Erythroblast (primary cell): Measurements from ENCODE around the gene DTX4.

Experiments
- DNase-seq, 2 experiments: peaks; one replicate each; lab custom pipeline; 2025; lab: John Stamatoyannopoulos, UW
- GATA1 ChIP-seq: IDR thresholded peaks from 2 replicates; pipeline ENCODE4 v1.6.1; 2011; ENCODE audit warnings: low read depth, mild to moderate bottlenecking, control low read depth, low read length, moderate library complexity
- POLR2A ChIP-seq: IDR thresholded peaks from 2 replicates; pipeline ENCODE4 v1.6.1; 2011; ENCODE audit warnings: mild to moderate bottlenecking, low read length

Gene DTX4

DNA sequence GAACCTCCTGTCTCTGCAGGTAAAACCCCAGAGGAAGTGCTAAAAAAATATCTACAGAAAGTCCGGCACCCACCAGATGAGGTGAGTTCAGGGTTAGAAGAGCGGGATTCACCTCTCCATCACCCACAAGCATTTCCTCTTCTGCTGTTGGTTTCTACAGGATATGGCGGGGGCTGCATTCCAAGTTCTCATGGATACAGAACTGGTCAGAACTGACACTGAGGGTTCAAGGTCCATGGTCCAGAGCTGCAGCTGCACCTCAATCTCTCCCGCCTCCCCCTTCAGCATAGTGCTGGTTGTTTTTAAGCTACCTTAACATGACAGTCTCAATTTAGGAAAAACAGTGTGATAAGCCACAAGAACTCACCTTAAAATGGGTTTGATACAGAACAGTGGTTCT, 19.2 kb downstream of the DTX4 start:
- no peak for TF ChIP-seq GATA1
- TF ChIP-seq POLR2A = no peak
- DNase-seq = no peak

DNA sequence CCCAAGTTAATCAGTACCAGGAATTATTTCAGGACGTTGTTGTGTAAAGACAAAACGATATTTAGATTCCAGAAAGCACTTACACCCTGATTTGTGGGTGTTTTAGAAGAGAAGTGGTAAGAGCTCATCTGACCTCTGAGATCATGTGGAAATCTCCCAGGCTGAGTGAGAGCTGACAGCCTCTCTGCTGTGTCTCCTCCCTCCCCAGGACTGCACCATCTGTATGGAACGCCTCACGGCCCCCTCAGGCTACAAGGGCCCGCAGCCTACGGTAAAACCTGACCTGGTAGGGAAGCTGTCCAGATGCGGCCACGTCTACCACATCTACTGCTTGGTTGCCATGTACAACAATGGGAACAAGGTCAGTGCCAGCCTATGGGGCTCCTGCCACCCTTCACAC, 20.0 kb downstream of the DTX4 start:
- no peak for DNase-seq
- TF ChIP-seq GATA1 (no peak), POLR2A (no peak)

DNA sequence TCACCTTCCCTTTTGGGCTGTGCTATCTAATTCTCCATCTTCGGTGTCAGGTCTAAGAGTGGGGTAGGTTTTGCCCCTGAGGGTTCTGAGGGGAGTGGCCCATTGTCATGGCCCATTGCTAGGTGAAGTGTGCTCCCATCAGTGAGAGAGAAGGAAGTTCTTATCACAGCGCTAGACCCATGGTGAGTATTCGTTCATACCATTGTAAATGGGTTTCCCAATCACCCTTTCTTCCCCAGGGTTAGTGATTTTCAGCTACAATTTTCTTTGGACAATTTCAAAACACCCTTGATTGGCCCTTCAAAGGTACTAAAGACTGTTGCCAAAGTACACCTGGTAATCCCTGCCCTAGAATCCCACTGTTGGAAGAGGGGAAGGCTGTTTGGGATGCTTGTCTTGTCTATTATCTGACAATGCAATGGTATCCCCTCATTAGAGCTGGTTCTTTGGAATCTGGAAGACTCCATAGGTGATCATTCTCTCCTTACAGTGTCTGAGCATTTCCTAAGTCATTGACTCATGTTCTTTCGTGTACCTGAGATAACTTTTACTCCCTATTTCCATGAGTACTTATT, 20.6 kb downstream of the DTX4 start:
- no peak for TF ChIP-seq GATA1
- no peak for TF ChIP-seq POLR2A
- DNase-seq = no peak

DNA sequence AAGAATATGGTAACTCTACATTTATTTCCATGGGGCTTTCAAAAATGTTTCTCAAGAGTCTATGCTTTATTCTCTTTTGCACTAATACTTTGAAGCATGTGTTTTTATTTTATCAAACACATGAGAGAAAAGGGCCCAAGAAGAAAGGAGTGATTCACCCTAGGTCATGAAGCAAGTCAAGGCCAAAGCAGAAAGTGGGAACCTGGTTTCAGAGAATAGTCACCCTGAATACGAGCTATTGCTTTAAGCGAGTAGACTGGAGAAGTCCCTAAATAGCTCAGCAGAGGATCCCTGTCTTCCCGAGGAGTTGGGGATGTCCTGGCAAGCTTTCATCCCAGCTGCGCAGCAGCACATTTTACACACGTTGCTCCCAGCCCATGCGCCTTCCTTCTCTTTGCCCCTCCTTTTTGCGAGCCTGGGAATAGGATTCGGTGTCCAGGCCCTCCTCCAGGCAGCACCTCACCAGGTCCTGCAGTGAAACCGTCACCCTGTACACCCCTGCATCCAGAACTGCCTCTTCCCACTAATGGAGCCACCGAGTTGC, 21.7 kb downstream of the DTX4 start:
- DNase-seq = no peak
- no peak for TF ChIP-seq POLR2A
- no peak for TF ChIP-seq GATA1

DNA sequence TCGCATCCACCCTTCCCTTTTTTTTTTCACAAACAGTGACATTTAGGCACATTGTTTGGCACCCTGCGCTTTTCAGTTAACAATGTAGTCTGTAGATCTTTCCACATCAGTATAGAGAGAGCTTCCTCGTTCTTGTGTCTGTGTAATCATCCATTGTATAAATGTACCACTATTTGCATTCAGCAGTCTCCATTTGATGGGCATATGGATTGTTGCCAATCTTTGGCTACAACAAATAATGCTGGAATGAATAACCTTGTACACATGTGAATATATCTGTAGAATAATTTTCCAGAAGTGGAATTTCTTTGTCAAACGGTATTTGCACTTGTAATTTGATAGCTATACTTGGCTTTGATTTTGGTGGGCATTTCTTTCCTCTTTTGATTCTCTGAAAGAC, 23.7 kb downstream of the DTX4 start:
- TF ChIP-seq GATA1 (no peak), POLR2A (no peak)
- no peak for DNase-seq

DNA sequence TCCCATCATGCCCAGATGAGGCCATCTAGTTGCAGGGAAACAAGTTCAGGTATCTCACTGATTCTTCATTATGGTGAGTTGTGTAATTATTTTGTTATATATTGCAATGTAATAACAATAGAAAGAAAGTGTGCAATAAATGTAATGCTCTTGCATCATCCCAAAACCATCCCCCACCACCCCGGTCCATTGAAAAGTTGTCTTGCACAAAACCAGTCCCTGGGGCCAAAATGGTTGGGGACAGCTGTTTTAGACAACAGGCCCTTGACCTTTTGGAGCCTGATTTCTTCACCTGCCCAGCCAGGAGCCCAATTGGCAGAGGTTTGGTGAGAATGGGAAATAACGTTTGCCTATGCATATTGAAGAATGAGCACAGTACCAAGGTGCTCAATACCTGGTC, 24.8 kb downstream of the DTX4 start:
- no peak for DNase-seq
- TF ChIP-seq GATA1 (no peak), POLR2A (no peak)

DNA sequence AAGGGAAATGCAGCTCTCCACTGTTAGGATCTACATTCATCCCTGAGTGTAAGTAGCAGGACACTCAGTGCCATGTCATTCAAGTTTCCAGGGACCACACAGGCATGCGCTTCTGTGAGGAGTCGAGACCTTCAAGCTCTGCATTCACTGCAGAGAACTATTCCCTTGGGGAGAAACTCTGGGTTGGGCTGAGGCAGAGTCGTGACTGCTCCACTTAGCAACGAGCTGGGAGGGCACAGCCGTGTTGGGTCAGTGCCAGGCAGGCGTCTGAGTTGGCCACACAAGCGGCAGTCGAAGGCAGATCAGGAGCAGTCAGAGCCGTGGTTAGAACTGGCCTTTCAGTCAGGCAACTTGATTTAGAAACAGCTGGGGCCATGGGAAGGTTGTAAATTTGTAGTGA, 26.1 kb downstream of the DTX4 start:
- TF ChIP-seq POLR2A (no peak), GATA1 (no peak)

DNA sequence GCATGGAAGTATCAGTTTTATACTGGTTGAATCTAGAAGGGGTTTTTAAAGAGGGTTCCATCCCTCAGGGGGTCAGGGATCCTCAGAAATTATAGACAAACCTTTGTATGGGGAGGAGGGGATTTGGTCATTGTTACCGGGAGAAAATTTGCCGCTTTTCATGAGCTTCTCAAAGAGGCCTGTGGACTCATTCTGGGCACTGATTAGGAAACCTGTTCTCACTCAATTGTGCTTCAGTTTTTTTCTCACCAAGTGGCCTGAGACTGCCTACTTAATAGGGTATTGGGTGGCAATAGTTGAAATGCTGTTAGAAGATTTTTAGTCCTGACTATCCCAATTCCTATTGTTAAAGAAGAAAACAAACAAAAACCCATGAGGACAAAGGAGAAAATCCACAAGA, 26.8 kb downstream of the DTX4 start:
- DNase-seq = no peak
- TF ChIP-seq POLR2A (no peak), GATA1 (no peak)

More for the DNA sequence above, 26.1 kb downstream of the DTX4 start:
- no peak for DNase-seq

DNA sequence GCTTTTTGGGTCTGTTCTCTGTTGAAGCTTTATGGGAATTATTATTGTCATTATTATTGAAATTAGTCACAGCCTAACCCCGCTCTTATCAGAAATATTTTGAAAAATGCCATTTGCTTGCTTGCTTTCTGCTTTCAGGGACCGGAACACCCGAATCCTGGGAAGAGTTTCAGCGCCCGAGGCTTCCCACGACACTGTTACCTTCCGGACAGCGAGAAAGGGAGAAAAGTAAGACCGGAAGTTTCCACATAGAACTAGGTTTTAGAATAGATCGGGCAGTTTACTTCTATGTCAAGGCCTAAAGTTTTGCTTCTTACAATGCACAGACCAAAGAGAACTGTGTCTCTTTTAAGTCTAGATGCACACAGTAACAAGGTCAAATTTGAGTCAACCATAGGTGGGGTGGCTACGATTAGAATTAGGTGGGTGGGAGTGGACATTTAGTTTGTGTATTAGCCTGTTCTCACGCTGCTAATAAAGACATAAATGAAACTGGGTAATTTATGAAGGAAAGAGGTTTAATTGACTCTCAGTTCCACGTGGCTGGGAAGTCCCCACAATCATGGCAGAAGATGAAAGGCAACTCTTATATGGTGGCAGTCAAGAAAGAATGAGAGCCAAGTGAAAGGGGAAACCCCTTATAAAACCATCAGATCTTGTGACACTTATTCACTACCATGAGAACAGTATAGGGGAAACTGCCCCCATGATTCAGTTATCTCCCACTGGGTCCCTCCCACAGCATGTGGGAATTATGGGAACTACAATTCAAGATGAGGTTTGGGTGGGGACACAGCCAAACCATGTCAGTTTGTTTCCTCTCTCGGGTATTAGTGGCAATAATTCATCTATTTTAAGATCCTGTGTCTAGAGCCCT, 27.9 kb downstream of the DTX4 start:
- no peak for DNase-seq
- TF ChIP-seq GATA1 (no peak), POLR2A (no peak)

DNA sequence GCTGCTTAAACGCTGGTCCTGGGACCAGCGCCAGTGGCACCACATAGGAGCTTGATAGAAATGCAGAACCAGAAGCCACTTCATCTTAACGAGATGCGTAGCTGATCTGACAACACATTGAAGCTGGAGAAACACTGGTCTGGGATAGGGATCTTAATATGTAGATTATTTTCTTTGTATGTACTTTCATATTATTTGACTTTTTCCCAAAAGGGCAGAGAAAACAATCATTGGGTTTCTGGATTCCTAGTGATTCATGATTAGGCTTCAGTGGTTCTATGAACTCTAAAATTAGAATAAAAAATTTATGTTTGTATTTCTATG, 28.5 kb downstream of the DTX4 start:
- no peak for DNase-seq
- no peak for TF ChIP-seq GATA1
- TF ChIP-seq POLR2A = no peak

DNA sequence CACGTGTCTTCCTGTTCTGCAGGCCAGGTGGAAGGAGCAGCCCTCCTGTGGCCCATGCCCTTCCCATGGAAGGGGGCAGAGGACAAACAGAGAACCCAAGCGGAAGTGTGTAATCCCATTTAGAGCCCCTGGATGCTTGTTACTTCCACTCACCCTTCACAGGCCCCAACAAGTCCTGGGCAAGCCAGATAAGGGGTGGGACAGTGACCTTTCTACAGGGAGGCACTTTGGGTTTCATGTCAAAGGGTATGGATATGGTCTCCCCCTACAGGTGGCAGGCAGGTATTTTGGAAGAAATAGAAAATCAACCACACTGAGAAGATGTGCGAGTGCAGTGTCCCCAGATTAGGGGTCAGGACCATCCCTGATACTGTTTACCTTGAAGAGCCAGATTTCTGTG, 29.4 kb downstream of the DTX4 start:
- TF ChIP-seq POLR2A (no peak), GATA1 (no peak)
- DNase-seq = peak; percentile 3 to 6

DNA sequence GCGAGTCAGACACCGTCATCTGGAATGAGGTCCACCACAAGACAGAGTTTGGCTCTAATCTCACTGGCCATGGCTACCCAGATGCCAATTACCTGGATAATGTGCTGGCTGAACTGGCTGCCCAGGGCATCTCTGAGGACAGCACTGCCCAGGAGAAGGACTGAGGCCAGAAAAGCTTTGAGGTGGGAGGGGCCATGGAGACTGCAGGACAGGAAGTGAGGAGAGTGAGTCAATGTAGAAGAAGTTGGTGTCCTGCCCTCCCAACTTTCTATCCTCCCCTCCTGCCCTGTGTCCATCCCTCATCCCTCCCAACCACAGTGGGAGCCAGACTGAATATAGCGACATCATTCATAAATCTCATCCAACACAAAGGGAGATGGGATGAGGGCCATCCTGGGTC, 32.8 kb downstream of the DTX4 start:
- DNase-seq = no peak
- TF ChIP-seq POLR2A = no peak
- no peak for TF ChIP-seq GATA1

DNA sequence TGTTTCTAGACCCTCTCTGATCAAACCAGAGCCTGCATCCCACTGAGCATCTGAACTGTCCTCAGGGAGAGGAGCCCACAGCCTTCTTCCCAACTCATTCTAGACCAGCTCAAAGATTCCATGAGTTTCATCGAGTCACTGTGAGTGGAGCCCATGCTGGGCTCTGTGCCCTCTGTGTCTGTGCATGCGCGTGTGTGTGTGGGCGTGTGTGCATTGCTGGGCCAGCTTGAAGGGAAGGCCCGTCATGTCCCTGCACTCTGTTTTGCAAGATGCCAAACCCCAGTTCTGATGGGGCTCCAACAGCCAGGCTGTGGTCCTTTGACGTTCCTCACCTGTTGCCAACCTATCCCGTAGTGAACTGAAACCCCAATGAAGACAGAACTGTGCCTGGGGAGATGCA, 33.7 kb downstream of the DTX4 start:
- TF ChIP-seq GATA1 = no peak
- no peak for TF ChIP-seq POLR2A
- DNase-seq = no peak

DNA sequence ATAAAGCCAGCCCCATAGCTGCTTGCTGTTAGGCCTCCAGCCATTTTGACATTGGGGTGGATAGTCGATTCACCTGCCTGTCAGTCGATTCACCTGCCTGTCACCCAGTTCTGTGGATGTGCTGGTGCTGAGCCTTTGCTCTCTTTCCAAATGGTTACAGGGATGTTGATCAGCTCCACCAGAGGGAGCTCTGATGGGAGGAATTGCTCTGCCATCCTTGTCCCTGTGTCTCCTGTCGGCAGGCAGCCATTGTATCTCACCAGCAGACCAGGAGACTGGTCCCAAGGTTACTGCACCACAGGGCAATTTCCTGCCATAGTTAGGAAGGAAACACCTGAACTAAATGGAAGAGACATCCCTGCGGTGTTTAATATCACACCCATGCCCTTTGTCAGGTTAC, 34.7 kb downstream of the DTX4 start:
- no peak for TF ChIP-seq GATA1
- TF ChIP-seq POLR2A = no peak
- peak in 1 of 2 experiments; percentile 13 for DNase-seq

DNA sequence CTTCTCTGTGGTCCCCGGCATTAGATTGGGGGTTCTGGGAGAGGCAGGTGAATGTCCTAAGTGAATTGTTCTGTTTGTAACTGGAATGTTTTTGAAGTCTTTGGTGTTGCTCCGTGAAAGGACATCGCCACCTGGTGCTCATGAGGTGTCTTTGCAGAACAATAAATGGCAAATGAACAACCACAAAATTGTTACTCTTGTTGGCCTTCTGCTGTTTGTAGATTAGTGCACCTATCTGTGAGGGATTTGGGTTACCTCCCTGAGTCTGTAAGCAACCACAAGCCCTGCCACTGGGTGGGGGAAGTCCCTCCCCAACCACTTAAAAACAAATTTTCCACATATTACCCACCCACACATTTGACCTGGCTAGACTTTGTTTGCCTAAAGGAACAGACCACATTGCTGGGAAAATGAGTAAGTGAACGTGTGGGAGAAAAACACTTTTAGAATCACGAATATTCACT, 36.1 kb downstream of the DTX4 start:
- DNase-seq = peak; percentile 41 to 51
- TF ChIP-seq GATA1 (no peak), POLR2A (no peak)
